NB4 (cell line): Measurements from ENCODE around the gene AATK.

Source experiments
- POLR2A ChIP-seq: IDR thresholded peaks from 2 replicates; pipeline ENCODE4 v1.6.1; 2011; ENCODE audit warnings: mild to moderate bottlenecking; ENCODE audit not compliant: insufficient read length; ENCODE audit errors: extremely low read depth
- TF ChIP-seq, protein P1 (sequence below): IDR thresholded peaks from one replicate; pipeline ENCODE4 v1.5.1; 2012; ENCODE audit warnings: low read depth, low read length

- TF ChIP-seq, protein P1, sequence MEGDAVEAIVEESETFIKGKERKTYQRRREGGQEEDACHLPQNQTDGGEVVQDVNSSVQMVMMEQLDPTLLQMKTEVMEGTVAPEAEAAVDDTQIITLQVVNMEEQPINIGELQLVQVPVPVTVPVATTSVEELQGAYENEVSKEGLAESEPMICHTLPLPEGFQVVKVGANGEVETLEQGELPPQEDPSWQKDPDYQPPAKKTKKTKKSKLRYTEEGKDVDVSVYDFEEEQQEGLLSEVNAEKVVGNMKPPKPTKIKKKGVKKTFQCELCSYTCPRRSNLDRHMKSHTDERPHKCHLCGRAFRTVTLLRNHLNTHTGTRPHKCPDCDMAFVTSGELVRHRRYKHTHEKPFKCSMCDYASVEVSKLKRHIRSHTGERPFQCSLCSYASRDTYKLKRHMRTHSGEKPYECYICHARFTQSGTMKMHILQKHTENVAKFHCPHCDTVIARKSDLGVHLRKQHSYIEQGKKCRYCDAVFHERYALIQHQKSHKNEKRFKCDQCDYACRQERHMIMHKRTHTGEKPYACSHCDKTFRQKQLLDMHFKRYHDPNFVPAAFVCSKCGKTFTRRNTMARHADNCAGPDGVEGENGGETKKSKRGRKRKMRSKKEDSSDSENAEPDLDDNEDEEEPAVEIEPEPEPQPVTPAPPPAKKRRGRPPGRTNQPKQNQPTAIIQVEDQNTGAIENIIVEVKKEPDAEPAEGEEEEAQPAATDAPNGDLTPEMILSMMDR, result no peak
- no peak for TF ChIP-seq POLR2A
Observed at GRCh38 chr17:81118308-81119221, 47.5 kb downstream of the AATK start.
